Natural killer cell (primary cell): ENCODE measurements around the gene SSC5D. TPM values are rescaled to one million over a fixed set of nuclear protein-coding genes. Genes with fewer than 3 reads are reported as not detected.

Experiments used
- ATAC-seq, 3 donors: fragments of 150-1000 bp in 2 of 3; fragments of 200-7000 bp in 1 of 3; cut with Tn5 transposase; 1 replicate in 1 of 3; 2 replicates in 2 of 3; pipeline ENCODE4 v1.10.0; 2021; ENCODE audit warnings: mild to moderate bottlenecking in 2 of 3, moderate library complexity in 2 of 3
- DNase-seq, 2 donors: peaks; one replicate each; pipeline versions ENCODE4 v3.0.0 to v3.0.0-alpha.2; 2013 to 2021; ENCODE audit warnings: mixed read lengths in 1 of 2
- H3K27ac ChIP-seq: one replicate; pipeline ENCODE4 v1.5.1; 2013; ENCODE audit warnings: mild to moderate bottlenecking, low read length
- H3K27me3 ChIP-seq: one replicate; pipeline ENCODE4 v1.6.1; 2013; ENCODE audit warnings: low read length; ENCODE audit not compliant: control insufficient read depth, insufficient read depth
- H3K36me3 ChIP-seq: one replicate; pipeline ENCODE4 v1.6.1; 2013; ENCODE audit warnings: low read length; ENCODE audit not compliant: control insufficient read depth, insufficient read depth
- H3K4me1 ChIP-seq: one replicate; pipeline ENCODE4 v1.6.1; 2013; ENCODE audit warnings: low read length; ENCODE audit not compliant: control insufficient read depth, insufficient read depth
- H3K4me3 ChIP-seq: one replicate; pipeline ENCODE4 v1.5.1; 2013; ENCODE audit warnings: low read length
- H3K9me3 ChIP-seq: one replicate; pipeline ENCODE4 v1.6.1; 2013; ENCODE audit warnings: low read length; ENCODE audit not compliant: control insufficient read depth, insufficient read depth
- H3K27ac Mint-ChIP-seq, 2 donors: one replicate each; pipeline ENCODE4 v1.8.0; 2022; ENCODE audit warnings: mild to moderate bottlenecking in 2 of 2, mixed read lengths in 2 of 2, moderate library complexity in 1 of 2
- H3K27me3 Mint-ChIP-seq, 2 donors: one replicate each; pipeline ENCODE4 v1.8.0; 2022; ENCODE audit warnings: low read depth in 2 of 2, mixed read lengths in 2 of 2
- H3K36me3 Mint-ChIP-seq: one replicate; pipeline ENCODE4 v1.8.0; 2022; ENCODE audit warnings: mixed read lengths
- H3K4me1 Mint-ChIP-seq, 2 donors: one replicate each; pipeline ENCODE4 v1.8.0; 2022; ENCODE audit warnings: mixed read lengths in 2 of 2
- H3K4me3 Mint-ChIP-seq: one replicate; pipeline ENCODE4 v1.8.0; 2022; ENCODE audit warnings: mild to moderate bottlenecking, moderate library complexity, mixed read lengths
- H3K9me3 Mint-ChIP-seq, 2 donors: one replicate each; pipeline ENCODE4 v1.8.0; 2022; ENCODE audit warnings: mixed read lengths in 2 of 2
- CTCF ChIP-seq: fragments of 200-600 bp; IDR thresholded peaks from one replicate; pipeline ENCODE4 v1.8.0; 2022; ENCODE audit warnings: antibody characterized with exemption
- WGBS: methylation state at CpG from one replicate; pipeline ENCODE4 v1.1.7; 2013; ENCODE audit warnings: missing lambda C conversion rate; ENCODE audit not compliant: insufficient coverage; 5-methylcytosine and 5-hydroxymethylcytosine counted together
- intact Hi-C: fragments of 100-400 bp; cut with micrococcal nuclease; formaldehyde crosslinking; loops from one replicate; pipeline ENCODE4 v1.14.2; 2022
- total RNA-seq, 4 donors: library from RNA; stranded (reverse); fragments of 120-200 nt in 1 of 4; gene quantifications; one replicate each; pipeline versions ENCODE4 v1.2.3 to v1.2.4, GENCODE V29; 2013 to 2022

Gene SSC5D
- total RNA-seq, 3 donors from 2014 or later (not counting 1 experiment from before 2014, with no cell fraction given), result 0.11 to 0.68 (median 0.58) TPM

- intact Hi-C loops, result no loop called here
- no peaks in the 10 kb centered on the region for H3K36me3 Mint-ChIP-seq
- H3K27ac Mint-ChIP-seq, result no peak overlapping the region
- no peak for TF ChIP-seq CTCF
- Histone ChIP-seq H3K4me1 (no peaks in the 10 kb centered on the region), H3K27ac (no peak overlapping the region), H3K4me3 (no peak overlapping the region), H3K27me3 (no peaks in the 10 kb centered on the region), H3K9me3 (no peaks in the 10 kb centered on the region), H3K36me3 (no peaks in the 10 kb centered on the region)
- H3K27me3 Mint-ChIP-seq, result no peaks in the 10 kb centered on the region
- H3K4me3 Mint-ChIP-seq, result no peak overlapping the region
- no peaks in the 10 kb centered on the region for H3K4me1 Mint-ChIP-seq
- DNase-seq (no peak), ATAC-seq (no peak)
- WGBS, result 94% methylated on average over 13 of the region's 13 CpGs
- no peaks in the 10 kb centered on the region for H3K9me3 Mint-ChIP-seq
Observed at GRCh38 chr19:55497763-55498162, 9.5 kb downstream of the SSC5D start.

- Mint-ChIP-seq H3K27me3 (no peaks in the 10 kb centered on the region), H3K9me3 (no peaks in the 10 kb centered on the region), H3K36me3 (no peaks in the 10 kb centered on the region), H3K27ac (no peak overlapping the region), H3K4me1 (peaks cover 4% of the 10 kb centered on the region in 2 donors), H3K4me3 (no peak overlapping the region)
- ATAC-seq (no peak), DNase-seq (no peak)
- Histone ChIP-seq H3K9me3 (no peaks in the 10 kb centered on the region), H3K4me1 (peaks cover 4% of the 10 kb centered on the region), H3K36me3 (no peaks in the 10 kb centered on the region), H3K4me3 (no peak overlapping the region), H3K27ac (no peak overlapping the region), H3K27me3 (no peaks in the 10 kb centered on the region)
- 85% methylated on average over 2 of the region's 2 CpGs for WGBS
- intact Hi-C loops, result no loop called here
- no peak for TF ChIP-seq CTCF
Observed at GRCh38 chr19:55498246-55498840, 10.1 kb downstream of the SSC5D start.

GRCh38 chr19:55500368-55500952, 12.2 kb downstream of the SSC5D start:
- Mint-ChIP-seq H3K9me3 (no peaks in the 10 kb centered on the region), H3K4me3 (no peak overlapping the region), H3K27ac (no peak overlapping the region), H3K27me3 (no peaks in the 10 kb centered on the region), H3K4me1 (peaks cover 13 to 14% of the 10 kb centered on the region in 2 donors), H3K36me3 (no peaks in the 10 kb centered on the region)
- ATAC-seq (no peak), DNase-seq (no peak)
- Histone ChIP-seq H3K36me3 (no peaks in the 10 kb centered on the region), H3K4me3 (no peak overlapping the region), H3K4me1 (peaks cover 14% of the 10 kb centered on the region), H3K9me3 (no peaks in the 10 kb centered on the region), H3K27me3 (no peaks in the 10 kb centered on the region), H3K27ac (no peak overlapping the region)
- TF ChIP-seq CTCF, result no peak
- intact Hi-C loops, result loop anchor here (5.0 kb wide), 2 partner anchors 208 to 288 kb away; no protein-coding TSS in a partner anchor
- WGBS, result 96% methylated on average over 26 of the region's 26 CpGs
